Neutrophil (primary cell): ENCODE results near the gene GSK3A.

Experiments used
- H3K27ac ChIP-seq: fragments of 200-600 bp; sonication (generic); 2 replicates; pipeline ENCODE4 v1.5.1; 2016; ENCODE audit warnings: mild to moderate bottlenecking, moderate library complexity
- H3K27me3 ChIP-seq: fragments of 200-600 bp; sonication (generic); 2 replicates; pipeline ENCODE4 v1.6.0; 2016; ENCODE audit warnings: mild to moderate bottlenecking
- H3K36me3 ChIP-seq: fragments of 200-600 bp; sonication (generic); 2 replicates; pipeline ENCODE4 v1.5.1; 2017
- H3K4me1 ChIP-seq, 2 experiments: fragments of 200-600 bp in 1 of 2; sonication (generic) in 1 of 2; 1 replicate in 1 of 2; 2 replicates in 1 of 2; pipeline versions ENCODE4 v1.5.1 to v1.6.1; 2013 to 2016; ENCODE audit warnings: low read depth in 1 of 2, low read length in 1 of 2, mild to moderate bottlenecking in 1 of 2, moderate library complexity in 1 of 2; ENCODE audit not compliant: control insufficient read depth in 1 of 2, insufficient read depth in 1 of 2
- H3K4me3 ChIP-seq, 2 experiments: fragments of 200-600 bp in 1 of 2; sonication (generic) in 1 of 2; 1 replicate in 1 of 2; 2 replicates in 1 of 2; pipeline ENCODE4 v1.5.1; 2013 to 2016; ENCODE audit warnings: low read depth in 1 of 2, low read length in 1 of 2, mild to moderate bottlenecking in 1 of 2, moderate library complexity in 1 of 2
- H3K9me3 ChIP-seq: fragments of 200-600 bp; sonication (generic); 2 replicates; pipeline ENCODE4 v1.5.1; 2016
- TF ChIP-seq, protein P1 (sequence below): fragments of 200-600 bp; sonication (generic); IDR thresholded peaks from 2 replicates; pipeline ENCODE4 v1.5.1; 2016; ENCODE audit warnings: antibody characterized with exemption

The GSK3A gene

DNA sequence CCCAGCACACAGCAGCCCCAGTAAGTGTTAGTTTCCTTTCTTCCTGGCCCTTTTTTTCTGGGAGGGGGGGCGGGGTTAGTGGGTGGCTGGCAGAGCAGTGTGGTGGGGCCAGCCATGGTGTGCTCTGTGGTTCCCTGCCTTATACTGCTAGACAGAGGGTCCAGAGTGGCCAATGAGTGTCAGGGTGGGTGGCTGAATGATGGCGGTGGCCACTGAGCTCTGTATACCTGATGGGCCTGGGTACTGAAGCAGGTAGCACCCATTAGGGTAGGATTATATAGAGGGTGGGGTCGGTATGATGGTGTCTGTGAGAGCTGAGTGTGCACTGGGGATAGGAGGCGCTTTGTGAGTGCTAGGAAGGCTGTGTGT is 40.4 kb upstream of the GSK3A start:
- Histone ChIP-seq H3K27me3 (peaks cover 27% of the 10 kb centered on the region), H3K4me1 (peaks cover 64 to 65% of the 10 kb centered on the region in 2 experiments), H3K27ac (peak overlapping the region; percentile 95), H3K4me3 (peak overlapping the region; percentile 79 to 80), H3K9me3 (no peaks in the 10 kb centered on the region), H3K36me3 (peaks cover 12% of the 10 kb centered on the region)
- TF ChIP-seq, protein P1, sequence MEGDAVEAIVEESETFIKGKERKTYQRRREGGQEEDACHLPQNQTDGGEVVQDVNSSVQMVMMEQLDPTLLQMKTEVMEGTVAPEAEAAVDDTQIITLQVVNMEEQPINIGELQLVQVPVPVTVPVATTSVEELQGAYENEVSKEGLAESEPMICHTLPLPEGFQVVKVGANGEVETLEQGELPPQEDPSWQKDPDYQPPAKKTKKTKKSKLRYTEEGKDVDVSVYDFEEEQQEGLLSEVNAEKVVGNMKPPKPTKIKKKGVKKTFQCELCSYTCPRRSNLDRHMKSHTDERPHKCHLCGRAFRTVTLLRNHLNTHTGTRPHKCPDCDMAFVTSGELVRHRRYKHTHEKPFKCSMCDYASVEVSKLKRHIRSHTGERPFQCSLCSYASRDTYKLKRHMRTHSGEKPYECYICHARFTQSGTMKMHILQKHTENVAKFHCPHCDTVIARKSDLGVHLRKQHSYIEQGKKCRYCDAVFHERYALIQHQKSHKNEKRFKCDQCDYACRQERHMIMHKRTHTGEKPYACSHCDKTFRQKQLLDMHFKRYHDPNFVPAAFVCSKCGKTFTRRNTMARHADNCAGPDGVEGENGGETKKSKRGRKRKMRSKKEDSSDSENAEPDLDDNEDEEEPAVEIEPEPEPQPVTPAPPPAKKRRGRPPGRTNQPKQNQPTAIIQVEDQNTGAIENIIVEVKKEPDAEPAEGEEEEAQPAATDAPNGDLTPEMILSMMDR = no peak

GRCh38 chr19:42281827-42282762 is 39.7 kb upstream of the GSK3A start:
- H3K4me1 ChIP-seq = peaks cover 64 to 65% of the 10 kb centered on the region in 2 experiments
- no peaks in the 10 kb centered on the region for H3K9me3 ChIP-seq
- H3K4me3 ChIP-seq = peak overlapping the region in 1 of 2 experiments; percentile 80
- peaks cover 27% of the 10 kb centered on the region for H3K27me3 ChIP-seq
- TF ChIP-seq, protein P1 = no peak
- peak overlapping the region; percentile 95 for H3K27ac ChIP-seq
- peaks cover 5% of the 10 kb centered on the region for H3K36me3 ChIP-seq

- Histone ChIP-seq H3K9me3 (no peaks in the 10 kb centered on the region), H3K36me3 (peaks cover 8% of the 10 kb centered on the region), H3K27me3 (peaks cover 27% of the 10 kb centered on the region), H3K4me1 (peaks cover 63 to 66% of the 10 kb centered on the region in 2 experiments), H3K27ac (peak overlapping the region; percentile 12), H3K4me3 (peak overlapping the region; percentile 12 to 76)
- TF ChIP-seq, protein P1 = no peak
These were observed 38.9 kb upstream of the GSK3A start for GRCh38 chr19:42281146-42281826.

- Histone ChIP-seq H3K4me1 (peaks cover 58 to 65% of the 10 kb centered on the region in 2 experiments), H3K27ac (peak overlapping the region; percentile 42), H3K27me3 (peaks cover 27% of the 10 kb centered on the region), H3K9me3 (no peaks in the 10 kb centered on the region), H3K36me3 (peaks cover 11% of the 10 kb centered on the region), H3K4me3 (peak overlapping the region; percentile 76 to 82)
- TF ChIP-seq, protein P1 = no peak
These were observed 38.4 kb upstream of the GSK3A start for GRCh38 chr19:42280815-42281145.

GRCh38 chr19:42279902-42280814 is 37.8 kb upstream of the GSK3A start:
- peaks cover 13% of the 10 kb centered on the region for H3K36me3 ChIP-seq
- no peaks in the 10 kb centered on the region for H3K9me3 ChIP-seq
- TF ChIP-seq, protein P1 = peak; percentile 88
- H3K4me3 ChIP-seq = peak overlapping the region; percentile 76 to 82
- peaks cover 27% of the 10 kb centered on the region for H3K27me3 ChIP-seq
- peaks cover 52 to 59% of the 10 kb centered on the region in 2 experiments for H3K4me1 ChIP-seq
- peak overlapping the region; percentile 42 for H3K27ac ChIP-seq
